GM10248 (cell line): ENCODE results near the gene RIC8B.

Experiments
- CTCF ChIA-PET: fragments of 300-600 bp; sonication (Branson Sonifier 250); formaldehyde crosslinking; extraction: SDS; loops from one replicate; lab custom pipeline; 2021; ENCODE audit warnings: antibody characterized with exemption; lab: Yijun Ruan, JAX
- POLR2A ChIA-PET: fragments of 350-650 bp; sonication (Branson Sonifier 250); formaldehyde crosslinking; extraction: SDS; loops from one replicate; lab custom pipeline; 2020; ENCODE audit warnings: antibody characterized with exemption; lab: Yijun Ruan, JAX
- DNase-seq: peaks from one replicate; pipeline ENCODE4 v3.0.0; 2012; ENCODE audit errors: extremely low spot score
- CTCF ChIP-seq: IDR thresholded peaks from 2 replicates; pipeline ENCODE4 v1.5.1; 2012; ENCODE audit warnings: mild to moderate bottlenecking, low read depth; ENCODE audit errors: extremely low read depth, missing control alignments, control extremely low read depth

The RIC8B gene

GRCh38 chr12:106924268-106924861, 149.9 kb downstream of the RIC8B start:
- ChIA-PET POLR2A (no interaction called here), CTCF (interaction anchor here (1.3 kb wide), 1 partner anchor 17 kb away, joined by 3 read pairs; no protein-coding TSS in a partner anchor)
- TF ChIP-seq CTCF = no peak
- DNase-seq = no peak

- CTCF ChIA-PET = interaction anchor here (0.7 kb wide), 1 partner anchor 12 kb away, joined by 3 read pairs; no protein-coding TSS in a partner anchor
- no peak for DNase-seq
- no peak for TF ChIP-seq CTCF
- POLR2A ChIA-PET = no interaction called here
Observed at GRCh38 chr12:106926657-106927056, 152.2 kb downstream of the RIC8B start.

GRCh38 chr12:106934277-106934676, 159.8 kb downstream of the RIC8B start:
- POLR2A ChIA-PET = no interaction called here
- CTCF ChIA-PET = no interaction called here
- no peak for DNase-seq
- no peak for TF ChIP-seq CTCF
